ENCODE measurements around the gene CST3. TPM values are rescaled to one million over a fixed set of nuclear protein-coding genes. Genes with fewer than 3 reads are reported as not detected.

CST3 gene
- polyA plus RNA-seq, 2 of the 4 experiments (the other 2 are of a cell fraction): 136 to 238 TPM

DNA sequence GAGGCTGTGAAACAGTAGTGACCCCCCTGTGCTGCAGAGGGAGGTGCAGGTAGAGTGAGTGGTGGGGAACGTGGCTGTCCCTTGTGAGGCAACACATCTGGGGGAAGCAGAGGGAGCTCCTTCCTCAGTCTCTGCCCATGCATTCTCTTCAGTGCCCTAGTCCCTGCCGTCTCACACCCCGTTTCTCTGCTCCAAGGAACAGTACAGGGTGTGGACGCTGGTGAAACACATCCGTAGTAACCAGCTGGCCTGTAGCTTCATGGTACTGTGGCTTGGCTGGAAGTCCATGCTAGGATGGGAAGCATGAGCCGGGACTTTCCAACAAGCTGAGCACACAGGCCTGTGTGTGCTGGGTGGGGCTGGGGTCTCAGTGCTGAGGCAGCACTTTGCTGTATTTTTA is 25.4 kb upstream of the CST3 start:
- POLR2A ChIA-PET: no interaction called here
- TF ChIP-seq KDM5A (IDR thresholded peaks at IDR 0.05) (no peak), MYC (IDR thresholded peaks at IDR 0.05; ENCODE audit: borderline replicate concordance, low read length) (no peak), POLR2AphosphoS2 (conservative IDR thresholded peaks at IDR 0.05; ENCODE audit: low read length) (no peak), FOSB (CRISPR knock-in tag; IDR thresholded peaks at IDR 0.05) (no peak), GATA3 (IDR thresholded peaks at IDR 0.05; ENCODE audit: borderline replicate concordance) (no peak), CBX2 (IDR thresholded peaks at IDR 0.05; ENCODE audit: borderline replicate concordance, low read depth) (no peak), EHF (CRISPR knock-in tag; IDR thresholded peaks at IDR 0.05) (no peak), FOSL2 (IDR thresholded peaks at IDR 0.05) (no peak), FOSL2 (CRISPR knock-in tag; IDR thresholded peaks at IDR 0.05) (no peak)
- 37% methylated on average over 6 of the region's 6 CpGs for WGBS (ENCODE audit: missing lambda C conversion rate)
- peaks cover 10% of the 10 kb centered on the region; the same call in 2 of the 3 replicates for H3K4me1 ChIP-seq
- CTCF ChIA-PET: interaction anchor here (1.1 kb wide), 1 partner anchor 9 kb away, joined by 3 read pairs; no protein-coding TSS in a partner anchor
- H3K9me3 ChIP-seq: no peaks in the 10 kb centered on the region
- no peak for DNase-seq (ENCODE audit: low read depth in 1 of 2, low spot score in 1 of 2)
- no peak overlapping the region for H3K4me3 ChIP-seq
- no peak overlapping the region for H3K4me2 ChIP-seq
- no peak overlapping the region for H3K27ac ChIP-seq
- no peak for FAIRE-seq
- ATAC-seq: no peak

DNA sequence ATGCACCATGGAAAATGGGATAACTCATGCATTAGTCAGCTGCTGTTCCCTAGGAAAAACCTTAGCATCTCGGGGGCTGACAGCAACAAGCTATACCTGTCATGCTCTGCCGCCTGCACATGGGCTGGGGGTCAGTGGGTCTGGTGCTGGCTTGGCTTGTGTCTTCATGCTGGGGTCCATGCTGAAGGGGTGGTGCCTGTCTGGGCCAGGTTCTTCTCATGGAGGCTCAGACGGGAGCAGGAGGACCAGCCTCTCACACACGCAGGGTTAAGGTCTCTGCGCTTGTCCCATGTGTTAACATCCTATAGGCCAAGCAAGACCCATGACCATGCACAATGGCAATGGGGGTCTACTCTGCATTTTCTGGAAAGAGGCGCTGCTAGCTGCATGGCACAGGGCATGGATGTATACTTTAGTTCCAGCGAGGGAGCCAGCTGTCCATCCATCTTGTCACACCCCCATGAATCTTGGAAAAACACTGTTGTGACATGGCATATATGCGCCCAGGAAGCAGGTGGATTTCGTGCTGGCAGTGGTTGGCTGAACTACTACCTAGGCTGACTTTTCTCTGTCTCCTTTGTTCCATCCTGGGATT is 24.6 kb upstream of the CST3 start:
- no peak for DNase-seq (ENCODE audit: low read depth in 1 of 2, low spot score in 1 of 2)
- no peak for TF ChIP-seq HOXB5 (CRISPR knock-in tag; IDR thresholded peaks at IDR 0.05)
- TF ChIP-seq ZNF302 (CRISPR knock-in tag; IDR thresholded peaks at IDR 0.05): no peak
- TF ChIP-seq NR3C1 (IDR thresholded peaks at IDR 0.05): no peak
- TF ChIP-seq EP300 (IDR thresholded peaks at IDR 0.05): no peak
- TF ChIP-seq SREBF2 (IDR thresholded peaks at IDR 0.05): no peak
- TF ChIP-seq JUN (IDR thresholded peaks at IDR 0.05): no peak
- no peak for TF ChIP-seq SMC3 (IDR thresholded peaks at IDR 0.05)
- TF ChIP-seq RAD21 (conservative IDR thresholded peaks at IDR 0.05 in 1 of 2, IDR thresholded peaks at IDR 0.05 in 1 of 2): no peak
- TF ChIP-seq CHD4 (IDR thresholded peaks at IDR 0.05; ENCODE audit: borderline replicate concordance): no peak
- TF ChIP-seq RCOR1 (IDR thresholded peaks at IDR 0.05; ENCODE audit: low read depth, low read length): no peak
- no peak for TF ChIP-seq NPAS2 (CRISPR knock-in tag; IDR thresholded peaks at IDR 0.05; ENCODE audit: borderline replicate concordance)
- TF ChIP-seq RFX5 (IDR thresholded peaks at IDR 0.05): no peak
- no peak for TF ChIP-seq POLR2AphosphoS2 (conservative IDR thresholded peaks at IDR 0.05; ENCODE audit: low read length)
- TF ChIP-seq, protein P1, sequence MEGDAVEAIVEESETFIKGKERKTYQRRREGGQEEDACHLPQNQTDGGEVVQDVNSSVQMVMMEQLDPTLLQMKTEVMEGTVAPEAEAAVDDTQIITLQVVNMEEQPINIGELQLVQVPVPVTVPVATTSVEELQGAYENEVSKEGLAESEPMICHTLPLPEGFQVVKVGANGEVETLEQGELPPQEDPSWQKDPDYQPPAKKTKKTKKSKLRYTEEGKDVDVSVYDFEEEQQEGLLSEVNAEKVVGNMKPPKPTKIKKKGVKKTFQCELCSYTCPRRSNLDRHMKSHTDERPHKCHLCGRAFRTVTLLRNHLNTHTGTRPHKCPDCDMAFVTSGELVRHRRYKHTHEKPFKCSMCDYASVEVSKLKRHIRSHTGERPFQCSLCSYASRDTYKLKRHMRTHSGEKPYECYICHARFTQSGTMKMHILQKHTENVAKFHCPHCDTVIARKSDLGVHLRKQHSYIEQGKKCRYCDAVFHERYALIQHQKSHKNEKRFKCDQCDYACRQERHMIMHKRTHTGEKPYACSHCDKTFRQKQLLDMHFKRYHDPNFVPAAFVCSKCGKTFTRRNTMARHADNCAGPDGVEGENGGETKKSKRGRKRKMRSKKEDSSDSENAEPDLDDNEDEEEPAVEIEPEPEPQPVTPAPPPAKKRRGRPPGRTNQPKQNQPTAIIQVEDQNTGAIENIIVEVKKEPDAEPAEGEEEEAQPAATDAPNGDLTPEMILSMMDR (IDR thresholded peaks at IDR 0.05): no peak
- no peak for TF ChIP-seq MAZ (IDR thresholded peaks at IDR 0.05; ENCODE audit: borderline replicate concordance, low read depth, low read length)
- no peak for TF ChIP-seq TP53 (CRISPR knock-in tag; IDR thresholded peaks at IDR 0.05)
- no peak for TF ChIP-seq JUNB (IDR thresholded peaks at IDR 0.05)
- no peak for ATAC-seq
- CTCF ChIA-PET: interaction anchor here (0.6 to 1.3 kb wide), 3 partner anchors 8 to 13 kb away, joined by 3 to 4 read pairs (median 3); no protein-coding TSS in a partner anchor
- Histone ChIP-seq H3K9me3 (no peaks in the 10 kb centered on the region), H3K4me1 (peaks cover 10% of the 10 kb centered on the region; the same call in 2 of the 3 replicates), H3K27ac (no peak overlapping the region), H3K4me3 (no peak overlapping the region), H3K4me2 (no peak overlapping the region)
- POLR2A ChIA-PET: no interaction called here
- FAIRE-seq: no peak
- WGBS (ENCODE audit: missing lambda C conversion rate): 60% methylated on average over 9 of the region's 9 CpGs

DNA sequence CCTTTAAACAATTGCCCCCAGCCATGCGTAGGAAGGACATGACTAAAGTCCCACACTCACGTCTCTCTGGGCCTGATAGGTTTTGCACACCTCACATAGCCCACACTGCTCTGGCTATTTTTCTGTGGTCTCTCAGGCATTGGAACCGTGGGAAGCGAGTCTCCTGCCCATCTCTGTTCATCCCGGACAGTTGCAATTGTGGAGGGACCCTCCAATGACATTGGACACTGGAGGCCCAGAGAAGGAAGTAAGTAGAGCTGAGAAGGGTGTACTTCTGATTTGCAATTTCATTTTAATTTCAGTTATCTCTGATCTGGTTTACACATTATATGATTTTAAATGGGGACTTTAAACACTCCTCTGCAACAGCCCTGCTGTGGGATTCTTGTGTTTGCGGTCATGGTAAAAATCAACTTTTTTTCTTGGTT is 23.3 kb upstream of the CST3 start:
- no peak for ATAC-seq
- no peak for DNase-seq (ENCODE audit: low read depth in 1 of 2, low spot score in 1 of 2)
- H3K4me1 ChIP-seq: peaks cover 10% of the 10 kb centered on the region; the same call in 2 of the 3 replicates
- H3K4me2 ChIP-seq: no peak overlapping the region
- whole genome bisulfite sequencing (ENCODE audit: missing lambda C conversion rate): 86% methylated on average over 6 of the region's 6 CpGs
- H3K4me3 ChIP-seq: no peak overlapping the region
- CTCF ChIA-PET: interaction anchor here (0.7 to 1.0 kb wide), 3 partner anchors 7 to 336 kb away, joined by 3 to 6 read pairs (median 3); no protein-coding TSS in a partner anchor
- FAIRE-seq: no peak
- H3K9me3 ChIP-seq: no peaks in the 10 kb centered on the region
- H3K27ac ChIP-seq: no peak overlapping the region
- TF ChIP-seq CHD2 (IDR thresholded peaks at IDR 0.05; ENCODE audit: low read length, partially characterized antibody): no peak
- TF ChIP-seq EHMT2 (IDR thresholded peaks at IDR 0.05; ENCODE audit: low read depth): no peak
- no peak for TF ChIP-seq JUNB (IDR thresholded peaks at IDR 0.05)
- no peak for TF ChIP-seq FOXS1 (CRISPR knock-in tag; IDR thresholded peaks at IDR 0.05)
- TF ChIP-seq HOXB5 (CRISPR knock-in tag; IDR thresholded peaks at IDR 0.05): no peak
- no peak for TF ChIP-seq CEBPB (IDR thresholded peaks at IDR 0.05)
- TF ChIP-seq HDAC2 (IDR thresholded peaks at IDR 0.05): no peak
- no peak for TF ChIP-seq NR3C1 (IDR thresholded peaks at IDR 0.05)
- TF ChIP-seq NPAS2 (CRISPR knock-in tag; IDR thresholded peaks at IDR 0.05; ENCODE audit: borderline replicate concordance): no peak
- POLR2A ChIA-PET: no interaction called here
